DOHH2 (cell line): ENCODE data around the gene DCTPP1.

Experiments used
- CTCF ChIP-seq: fragments of 200-600 bp; sonication (generic); IDR thresholded peaks from one replicate; pipeline ENCODE4 v1.5.1; 2014; ENCODE audit warnings: antibody characterized with exemption, mild to moderate bottlenecking, low read depth, low read length; ENCODE audit not compliant: poor library complexity, severe bottlenecking
- EZH2phosphoT487 ChIP-seq: fragments of 200-600 bp; sonication (generic); IDR thresholded peaks from 2 replicates; pipeline ENCODE4 v1.6.1; 2017; ENCODE audit warnings: borderline replicate concordance, mild to moderate bottlenecking, antibody characterized with exemption, low read length, moderate library complexity, mixed read lengths

- TF ChIP-seq CTCF (peak; percentile 10), EZH2phosphoT487 (no peak)
These were observed 34.5 kb downstream of the DCTPP1 start, which contains the start of gene ZNF48 for GRCh38 chr16:30395155-30395991.
